Gastrocnemius medialis (tissue), 4 donors: ENCODE measurements around the gene SUFU. TPM values are rescaled to one million over a fixed set of nuclear protein-coding genes. Genes with fewer than 3 reads are reported as not detected.
A peak's percentile ranks its signal among the peaks of the same experiment; 100 is the strongest.

Experiments used
- ATAC-seq, 2 donors: fragments of 150-250 bp; one replicate each; pipeline ENCODE4 v1.9.1; 2016
- DNase-seq, 2 donors: peaks; one replicate each; pipeline ENCODE4 v3.0.0-alpha.2; 2019
- H3K27ac ChIP-seq, 4 donors: fragments of 200-600 bp; sonication (generic); 1 replicate in 1 of 4; 2 replicates in 3 of 4; pipeline ENCODE4 v1.5.1; 2016 to 2018; ENCODE audit warnings: mild to moderate bottlenecking in 2 of 4, moderate library complexity in 1 of 4
- H3K27me3 ChIP-seq, 3 donors: fragments of 200-600 bp; sonication (generic) in 2 of 3; 1 replicate in 1 of 3; 2 replicates in 2 of 3; pipeline versions ENCODE4 v1.5.1 to v1.6.0; 2016 to 2019; ENCODE audit warnings: mild to moderate bottlenecking in 1 of 3, moderate library complexity in 1 of 3
- H3K36me3 ChIP-seq, 2 donors: fragments of 200-600 bp; sonication (generic) in 1 of 2; one replicate each; pipeline ENCODE4 v1.5.1; 2017 to 2018
- H3K4me1 ChIP-seq, 2 donors: fragments of 200-600 bp; sonication (generic) in 1 of 2; one replicate each; pipeline ENCODE4 v1.5.1; 2016 to 2017; ENCODE audit warnings: mild to moderate bottlenecking in 2 of 2
- H3K4me3 ChIP-seq, 4 donors: fragments of 200-600 bp; sonication (generic) in 3 of 4; 1 replicate in 1 of 4; 2 replicates in 3 of 4; pipeline ENCODE4 v1.5.1; 2016 to 2019; ENCODE audit warnings: mild to moderate bottlenecking in 2 of 4
- H3K9me3 ChIP-seq, 3 donors: fragments of 200-600 bp; sonication (generic) in 2 of 3; 1 replicate in 1 of 3; 2 replicates in 2 of 3; pipeline ENCODE4 v1.5.1; 2016 to 2019
- POLR2A ChIP-seq, 2 donors: fragments of 450-650 bp; IDR thresholded peaks; one replicate each; pipeline ENCODE4 v1.6.1; 2017; ENCODE audit warnings: antibody characterized with exemption in 2 of 2, mild to moderate bottlenecking in 2 of 2, moderate library complexity in 2 of 2
- in situ Hi-C, 4 donors: fragments of 200-750 bp; cut with MboI; loops; one replicate each; pipeline versions ENCODE4 v1.15.0 to v1.8.0; 2017; ENCODE audit warnings: low sequenced_read_pairs in 4 of 4
- intact Hi-C: fragments of 100-400 bp; cut with DNase I; formaldehyde crosslinking; loops from one replicate; pipeline ENCODE4 v1.15.1; 2023; ENCODE audit warnings: low total_unique reads
- total RNA-seq, 4 donors: library from RNA; depleted of rRNA; stranded (reverse); fragments of >200 nt; gene quantifications; one replicate each; pipeline versions ENCODE4 v1.1.0 to v1.2.3, GENCODE V29; 2016
- TF ChIP-seq, protein P1 (sequence below), 5 experiments: fragments of 450-650 bp in 3 of 5; fragments of 200-600 bp in 2 of 5; sonication (generic) in 2 of 5; IDR thresholded peaks in 4 of 5; conservative IDR thresholded peaks in 1 of 5; 1 replicate in 4 of 5; 2 replicates in 1 of 5; pipeline ENCODE4 v1.5.1; 2016 to 2019; ENCODE audit warnings: antibody characterized with exemption in 5 of 5, mild to moderate bottlenecking in 3 of 5, moderate library complexity in 3 of 5

SUFU gene
- total RNA-seq, 4 donors from 2014 or later: 7.3 to 11.8 (median 7.9) TPM

DNA sequence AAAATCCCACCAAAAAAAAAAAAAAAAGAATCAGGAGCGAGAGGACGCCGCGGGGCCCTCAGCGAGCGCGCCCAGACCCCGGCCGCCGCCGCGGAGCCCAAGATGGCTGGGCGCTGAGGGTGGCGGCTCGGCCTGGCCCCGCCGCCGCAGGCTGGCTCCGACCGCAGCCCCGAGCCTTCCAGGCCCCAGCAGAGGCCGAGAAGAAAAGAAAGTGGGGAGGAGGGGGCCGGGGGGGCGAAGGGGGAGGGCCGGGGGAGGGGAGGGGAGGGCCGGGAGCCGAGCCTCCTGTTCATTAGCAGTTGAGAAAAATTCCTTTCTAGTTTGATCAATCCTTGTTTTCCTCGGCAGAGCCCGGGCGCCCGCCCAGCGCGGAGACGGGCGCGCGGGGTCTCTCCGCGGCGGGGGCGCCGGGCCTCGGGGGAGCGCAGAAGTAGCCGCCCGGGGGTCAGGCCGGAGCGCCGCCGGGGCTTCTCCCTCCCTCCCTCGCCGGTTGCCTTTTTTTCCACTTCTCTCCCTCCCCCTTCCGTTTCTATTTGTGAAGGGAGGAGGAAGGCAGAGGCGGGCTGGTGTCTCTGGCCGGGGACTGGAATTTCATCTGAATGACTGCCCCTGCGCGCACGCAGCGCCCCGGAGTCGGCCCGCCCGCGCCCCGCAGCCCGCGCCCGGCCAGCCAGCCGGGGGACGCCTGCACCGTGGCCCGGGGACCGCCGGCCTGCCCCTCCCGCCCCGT lies 139.7 kb downstream of the SUFU start:
- no peaks in the 10 kb centered on the region for H3K9me3 ChIP-seq
- intact Hi-C loops (loop anchor here (2.0 kb wide), 2 partner anchors 23 to 133 kb away; no protein-coding TSS in a partner anchor), in situ Hi-C loops (no loop called here)
- DNase-seq (peak; percentile 74 to 79), ATAC-seq (peak; percentile 16 to 23)
- H3K4me1 ChIP-seq: peaks cover 26 to 29% of the 10 kb centered on the region in 2 donors
- no peaks in the 10 kb centered on the region for H3K27me3 ChIP-seq
- no peaks in the 10 kb centered on the region for H3K36me3 ChIP-seq
- peak overlapping the region; percentile 99 to 100 (median 100) for H3K27ac ChIP-seq
- peak overlapping the region; percentile 62 to 90 (median 80) for H3K4me3 ChIP-seq
- TF ChIP-seq POLR2A (IDR thresholded peaks at IDR 0.05): peak; percentile 66 to 85
- TF ChIP-seq, protein P1, sequence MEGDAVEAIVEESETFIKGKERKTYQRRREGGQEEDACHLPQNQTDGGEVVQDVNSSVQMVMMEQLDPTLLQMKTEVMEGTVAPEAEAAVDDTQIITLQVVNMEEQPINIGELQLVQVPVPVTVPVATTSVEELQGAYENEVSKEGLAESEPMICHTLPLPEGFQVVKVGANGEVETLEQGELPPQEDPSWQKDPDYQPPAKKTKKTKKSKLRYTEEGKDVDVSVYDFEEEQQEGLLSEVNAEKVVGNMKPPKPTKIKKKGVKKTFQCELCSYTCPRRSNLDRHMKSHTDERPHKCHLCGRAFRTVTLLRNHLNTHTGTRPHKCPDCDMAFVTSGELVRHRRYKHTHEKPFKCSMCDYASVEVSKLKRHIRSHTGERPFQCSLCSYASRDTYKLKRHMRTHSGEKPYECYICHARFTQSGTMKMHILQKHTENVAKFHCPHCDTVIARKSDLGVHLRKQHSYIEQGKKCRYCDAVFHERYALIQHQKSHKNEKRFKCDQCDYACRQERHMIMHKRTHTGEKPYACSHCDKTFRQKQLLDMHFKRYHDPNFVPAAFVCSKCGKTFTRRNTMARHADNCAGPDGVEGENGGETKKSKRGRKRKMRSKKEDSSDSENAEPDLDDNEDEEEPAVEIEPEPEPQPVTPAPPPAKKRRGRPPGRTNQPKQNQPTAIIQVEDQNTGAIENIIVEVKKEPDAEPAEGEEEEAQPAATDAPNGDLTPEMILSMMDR (IDR thresholded peaks at IDR 0.05 in 4 of 5, conservative IDR thresholded peaks at IDR 0.05 in 1 of 5): peak in 1 of 5 experiments; percentile 1

DNA sequence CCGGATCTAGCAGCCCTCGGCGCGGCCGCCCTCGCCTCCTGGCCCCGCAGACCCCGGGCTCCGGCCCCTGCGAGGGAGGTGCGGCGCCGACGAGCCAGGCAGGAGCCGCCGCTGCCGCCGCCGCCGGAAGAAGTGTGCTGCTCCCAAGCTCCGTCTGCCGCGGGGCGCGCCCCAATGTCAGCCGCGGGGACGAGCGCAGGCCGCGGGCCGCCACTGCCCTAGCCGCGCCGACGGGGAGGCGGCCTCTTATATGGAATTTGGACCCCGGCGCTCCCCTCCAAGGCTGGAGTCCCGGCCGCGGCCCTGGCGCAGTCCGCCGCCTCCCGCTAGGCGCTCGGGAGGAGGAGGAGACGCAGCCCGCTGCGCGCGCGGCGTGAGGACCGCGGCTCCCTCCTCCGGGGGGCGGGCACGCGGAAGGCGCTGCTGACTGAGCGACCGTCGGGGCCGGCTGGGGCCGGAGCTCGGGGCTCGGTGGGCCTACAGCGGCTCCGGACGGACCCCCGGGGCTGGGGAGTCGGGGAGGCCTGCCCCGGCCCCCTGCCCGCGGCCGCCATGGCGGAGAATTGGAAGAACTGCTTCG lies 140.4 kb downstream of the SUFU start, which contains the start of gene TRIM8:
TSS of gene TRIM8 (plus strand) at position 414 of the 580 bp plus-strand sequence. CDS start at position 553, 139 bp downstream.
- intact Hi-C loops: no loop called here
- in situ Hi-C loops: no loop called here
- TF ChIP-seq POLR2A (IDR thresholded peaks at IDR 0.05): no peak
- TF ChIP-seq, protein P1 (IDR thresholded peaks at IDR 0.05 in 4 of 5, conservative IDR thresholded peaks at IDR 0.05 in 1 of 5): peak in 2 of 5 experiments; percentile 7 to 13
- Histone ChIP-seq H3K36me3 (no peaks in the 10 kb centered on the region), H3K27ac (peak within 1 kb of the TSS; percentile 99 to 100 (median 100)), H3K27me3 (no peaks in the 10 kb centered on the region), H3K4me3 (peak within 1 kb of the TSS; percentile 62 to 90 (median 80)), H3K4me1 (peaks cover 32 to 35% of the 10 kb centered on the region in 2 donors), H3K9me3 (no peaks in the 10 kb centered on the region)
- DNase-seq (no peak), ATAC-seq (peak in 1 of 2 donors; percentile 9)

DNA sequence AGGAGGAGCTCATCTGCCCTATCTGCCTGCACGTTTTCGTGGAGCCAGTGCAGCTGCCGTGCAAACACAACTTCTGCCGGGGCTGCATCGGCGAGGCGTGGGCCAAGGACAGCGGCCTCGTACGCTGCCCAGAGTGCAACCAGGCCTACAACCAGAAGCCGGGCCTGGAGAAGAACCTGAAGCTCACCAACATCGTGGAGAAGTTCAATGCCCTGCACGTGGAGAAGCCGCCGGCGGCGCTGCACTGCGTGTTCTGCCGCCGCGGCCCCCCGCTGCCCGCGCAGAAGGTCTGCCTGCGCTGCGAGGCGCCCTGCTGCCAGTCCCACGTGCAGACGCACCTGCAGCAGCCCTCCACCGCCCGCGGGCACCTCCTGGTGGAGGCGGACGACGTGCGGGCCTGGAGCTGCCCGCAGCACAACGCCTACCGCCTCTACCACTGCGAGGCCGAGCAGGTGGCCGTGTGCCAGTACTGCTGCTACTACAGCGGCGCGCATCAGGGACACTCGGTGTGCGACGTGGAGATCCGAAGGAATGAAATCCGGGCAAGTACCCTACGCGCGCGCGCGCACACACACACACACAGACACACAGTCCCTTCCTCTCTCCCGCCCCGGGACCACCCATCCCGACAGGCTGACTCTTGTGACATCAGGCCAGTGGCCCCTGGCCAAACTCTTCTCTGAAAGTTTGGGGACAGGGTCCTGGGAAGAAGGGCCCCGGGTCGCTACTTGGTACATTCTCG lies 141.0 kb downstream of the SUFU start:
- H3K36me3 ChIP-seq: no peaks in the 10 kb centered on the region
- H3K27ac ChIP-seq: peak overlapping the region; percentile 99 to 100 (median 100)
- ATAC-seq (peak; percentile 19 to 29), DNase-seq (peak; percentile 76 to 92)
- in situ Hi-C loops: no loop called here
- H3K27me3 ChIP-seq: no peaks in the 10 kb centered on the region
- no peak for TF ChIP-seq POLR2A (IDR thresholded peaks at IDR 0.05)
- TF ChIP-seq, protein P1 (IDR thresholded peaks at IDR 0.05 in 4 of 5, conservative IDR thresholded peaks at IDR 0.05 in 1 of 5): peak; percentile 64 to 78 (median 70)
- H3K4me1 ChIP-seq: peaks cover 39 to 42% of the 10 kb centered on the region in 2 donors
- H3K9me3 ChIP-seq: no peaks in the 10 kb centered on the region
- peak overlapping the region; percentile 62 to 90 (median 80) for H3K4me3 ChIP-seq
- intact Hi-C loops: no loop called here

DNA sequence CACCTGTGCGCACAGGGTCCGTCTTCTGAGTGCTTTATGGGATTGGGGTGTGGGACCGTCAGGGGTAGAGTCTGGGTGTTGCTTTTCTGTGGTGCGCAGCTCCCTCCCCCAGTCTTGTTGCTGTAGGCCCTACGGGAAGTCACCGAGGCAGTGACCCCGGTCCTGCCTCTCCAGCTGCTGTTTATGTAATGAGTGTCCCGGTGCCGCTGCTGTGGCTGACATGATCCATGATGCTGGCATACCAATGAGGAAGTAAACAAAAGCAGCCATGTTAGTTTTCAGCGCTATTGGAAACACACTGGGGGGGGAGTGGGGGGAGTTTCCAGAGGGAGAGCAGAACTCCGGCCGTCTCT lies 141.6 kb downstream of the SUFU start:
- peak; percentile 78 to 84 for DNase-seq
- intact Hi-C loops: no loop called here
- in situ Hi-C loops: no loop called here
- ATAC-seq: peak; percentile 20 to 27
- H3K4me3 ChIP-seq: peak overlapping the region; percentile 62 to 90 (median 80)
- no peaks in the 10 kb centered on the region for H3K9me3 ChIP-seq
- H3K36me3 ChIP-seq: no peaks in the 10 kb centered on the region
- no peaks in the 10 kb centered on the region for H3K27me3 ChIP-seq
- TF ChIP-seq, protein P1 (IDR thresholded peaks at IDR 0.05 in 4 of 5, conservative IDR thresholded peaks at IDR 0.05 in 1 of 5): no peak
- TF ChIP-seq POLR2A (IDR thresholded peaks at IDR 0.05): no peak
- H3K4me1 ChIP-seq: peaks cover 45 to 47% of the 10 kb centered on the region in 2 donors
- peak overlapping the region; percentile 99 to 100 (median 100) for H3K27ac ChIP-seq
